ENCODE measurements around the gene PLEKHA7.

PLEKHA7 gene

DNA sequence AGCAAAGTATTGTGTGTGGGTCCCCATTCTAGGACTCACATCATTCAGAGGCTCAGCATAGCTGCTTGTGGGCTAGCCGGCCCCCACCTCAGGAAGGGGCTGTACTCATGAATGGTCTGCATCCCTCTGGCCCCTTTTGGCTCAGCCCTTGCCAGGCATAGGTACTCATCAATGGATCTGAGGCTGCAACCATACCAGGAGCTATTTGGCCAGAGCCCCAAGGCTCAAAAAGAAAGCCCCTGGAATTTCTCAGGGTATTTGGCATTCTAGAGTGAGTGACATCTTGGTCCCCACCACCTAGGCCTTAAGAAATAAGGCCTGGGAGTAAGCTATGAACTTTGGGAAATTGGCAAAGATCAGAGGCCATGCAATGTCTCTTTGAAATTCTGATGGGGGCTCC is 38.3 kb downstream of the PLEKHA7 start:
- DNase-seq (ENCODE audit: low read depth in 1 of 2, low spot score in 1 of 2), result no peak
- no peak for TF ChIP-seq POLR2AphosphoS5 (IDR thresholded peaks at IDR 0.05; ENCODE audit: low read depth)
- TF ChIP-seq, protein P1, sequence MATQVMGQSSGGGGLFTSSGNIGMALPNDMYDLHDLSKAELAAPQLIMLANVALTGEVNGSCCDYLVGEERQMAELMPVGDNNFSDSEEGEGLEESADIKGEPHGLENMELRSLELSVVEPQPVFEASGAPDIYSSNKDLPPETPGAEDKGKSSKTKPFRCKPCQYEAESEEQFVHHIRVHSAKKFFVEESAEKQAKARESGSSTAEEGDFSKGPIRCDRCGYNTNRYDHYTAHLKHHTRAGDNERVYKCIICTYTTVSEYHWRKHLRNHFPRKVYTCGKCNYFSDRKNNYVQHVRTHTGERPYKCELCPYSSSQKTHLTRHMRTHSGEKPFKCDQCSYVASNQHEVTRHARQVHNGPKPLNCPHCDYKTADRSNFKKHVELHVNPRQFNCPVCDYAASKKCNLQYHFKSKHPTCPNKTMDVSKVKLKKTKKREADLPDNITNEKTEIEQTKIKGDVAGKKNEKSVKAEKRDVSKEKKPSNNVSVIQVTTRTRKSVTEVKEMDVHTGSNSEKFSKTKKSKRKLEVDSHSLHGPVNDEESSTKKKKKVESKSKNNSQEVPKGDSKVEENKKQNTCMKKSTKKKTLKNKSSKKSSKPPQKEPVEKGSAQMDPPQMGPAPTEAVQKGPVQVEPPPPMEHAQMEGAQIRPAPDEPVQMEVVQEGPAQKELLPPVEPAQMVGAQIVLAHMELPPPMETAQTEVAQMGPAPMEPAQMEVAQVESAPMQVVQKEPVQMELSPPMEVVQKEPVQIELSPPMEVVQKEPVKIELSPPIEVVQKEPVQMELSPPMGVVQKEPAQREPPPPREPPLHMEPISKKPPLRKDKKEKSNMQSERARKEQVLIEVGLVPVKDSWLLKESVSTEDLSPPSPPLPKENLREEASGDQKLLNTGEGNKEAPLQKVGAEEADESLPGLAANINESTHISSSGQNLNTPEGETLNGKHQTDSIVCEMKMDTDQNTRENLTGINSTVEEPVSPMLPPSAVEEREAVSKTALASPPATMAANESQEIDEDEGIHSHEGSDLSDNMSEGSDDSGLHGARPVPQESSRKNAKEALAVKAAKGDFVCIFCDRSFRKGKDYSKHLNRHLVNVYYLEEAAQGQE (IDR thresholded peaks at IDR 0.05; ENCODE audit: insufficient replicate concordance, low read depth), result no peak
- TF ChIP-seq, protein P2, sequence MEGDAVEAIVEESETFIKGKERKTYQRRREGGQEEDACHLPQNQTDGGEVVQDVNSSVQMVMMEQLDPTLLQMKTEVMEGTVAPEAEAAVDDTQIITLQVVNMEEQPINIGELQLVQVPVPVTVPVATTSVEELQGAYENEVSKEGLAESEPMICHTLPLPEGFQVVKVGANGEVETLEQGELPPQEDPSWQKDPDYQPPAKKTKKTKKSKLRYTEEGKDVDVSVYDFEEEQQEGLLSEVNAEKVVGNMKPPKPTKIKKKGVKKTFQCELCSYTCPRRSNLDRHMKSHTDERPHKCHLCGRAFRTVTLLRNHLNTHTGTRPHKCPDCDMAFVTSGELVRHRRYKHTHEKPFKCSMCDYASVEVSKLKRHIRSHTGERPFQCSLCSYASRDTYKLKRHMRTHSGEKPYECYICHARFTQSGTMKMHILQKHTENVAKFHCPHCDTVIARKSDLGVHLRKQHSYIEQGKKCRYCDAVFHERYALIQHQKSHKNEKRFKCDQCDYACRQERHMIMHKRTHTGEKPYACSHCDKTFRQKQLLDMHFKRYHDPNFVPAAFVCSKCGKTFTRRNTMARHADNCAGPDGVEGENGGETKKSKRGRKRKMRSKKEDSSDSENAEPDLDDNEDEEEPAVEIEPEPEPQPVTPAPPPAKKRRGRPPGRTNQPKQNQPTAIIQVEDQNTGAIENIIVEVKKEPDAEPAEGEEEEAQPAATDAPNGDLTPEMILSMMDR (IDR thresholded peaks at IDR 0.05; ENCODE audit: insufficient read depth, low read length), result no peak
- TF ChIP-seq GABPA (IDR thresholded peaks at IDR 0.05; ENCODE audit: low read depth), result no peak
- TF ChIP-seq SPI1 (IDR thresholded peaks at IDR 0.05; ENCODE audit: borderline replicate concordance, low read depth), result no peak
- H3K27me3 ChIP-seq (ENCODE audit: insufficient read depth, poor library complexity, severe bottlenecking), result peaks cover 18% of the 10 kb centered on the region
- no peak overlapping the region for H3K27ac ChIP-seq (replicated peaks)
- H3K4me3 ChIP-seq (replicated peaks; ENCODE audit: insufficient read depth, low read length), result no peak overlapping the region

DNA sequence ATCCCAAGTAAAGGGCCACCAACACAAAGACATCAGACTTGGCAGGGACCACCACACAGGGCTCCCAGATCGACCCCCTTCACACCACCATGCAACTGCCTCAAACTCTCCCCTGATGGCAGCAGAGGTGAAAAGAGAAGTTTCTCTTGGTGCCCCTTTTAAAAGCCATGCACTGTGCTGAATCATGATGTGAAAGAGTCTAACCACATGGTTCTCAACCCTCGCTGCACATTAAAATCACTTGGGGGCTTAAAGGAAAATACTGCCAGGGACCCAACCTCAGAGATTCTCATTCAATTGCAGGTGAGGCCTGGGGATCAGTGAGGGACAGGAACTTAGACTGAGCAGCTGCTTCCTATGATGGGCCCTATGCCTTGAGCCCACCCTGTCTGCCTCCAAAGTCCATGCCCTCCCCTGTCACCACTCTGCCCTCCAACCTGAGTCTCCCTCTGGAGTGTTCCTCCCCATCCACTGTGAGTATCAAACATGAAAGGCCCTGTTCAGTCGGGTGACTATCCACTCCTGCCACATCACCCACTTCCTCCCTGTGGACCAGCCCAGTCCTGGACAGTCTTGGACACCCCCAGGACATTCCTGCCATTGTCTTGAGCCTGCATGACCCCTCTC is 40.8 kb downstream of the PLEKHA7 start:
- Histone ChIP-seq H3K27me3 (ENCODE audit: insufficient read depth, poor library complexity, severe bottlenecking) (peaks cover 18% of the 10 kb centered on the region), H3K4me3 (replicated peaks; ENCODE audit: insufficient read depth, low read length) (no peak overlapping the region), H3K27ac (replicated peaks) (no peak overlapping the region)
- TF ChIP-seq, protein P1 (IDR thresholded peaks at IDR 0.05; ENCODE audit: insufficient replicate concordance, low read depth), result no peak
- TF ChIP-seq GABPA (IDR thresholded peaks at IDR 0.05; ENCODE audit: low read depth), result no peak
- TF ChIP-seq, protein P2 (IDR thresholded peaks at IDR 0.05; ENCODE audit: insufficient read depth, low read length), result no peak
- TF ChIP-seq SPI1 (IDR thresholded peaks at IDR 0.05; ENCODE audit: borderline replicate concordance, low read depth), result no peak
- no peak for TF ChIP-seq POLR2AphosphoS5 (IDR thresholded peaks at IDR 0.05; ENCODE audit: low read depth)
- no peak for DNase-seq (ENCODE audit: low read depth in 1 of 2, low spot score in 1 of 2)

DNA sequence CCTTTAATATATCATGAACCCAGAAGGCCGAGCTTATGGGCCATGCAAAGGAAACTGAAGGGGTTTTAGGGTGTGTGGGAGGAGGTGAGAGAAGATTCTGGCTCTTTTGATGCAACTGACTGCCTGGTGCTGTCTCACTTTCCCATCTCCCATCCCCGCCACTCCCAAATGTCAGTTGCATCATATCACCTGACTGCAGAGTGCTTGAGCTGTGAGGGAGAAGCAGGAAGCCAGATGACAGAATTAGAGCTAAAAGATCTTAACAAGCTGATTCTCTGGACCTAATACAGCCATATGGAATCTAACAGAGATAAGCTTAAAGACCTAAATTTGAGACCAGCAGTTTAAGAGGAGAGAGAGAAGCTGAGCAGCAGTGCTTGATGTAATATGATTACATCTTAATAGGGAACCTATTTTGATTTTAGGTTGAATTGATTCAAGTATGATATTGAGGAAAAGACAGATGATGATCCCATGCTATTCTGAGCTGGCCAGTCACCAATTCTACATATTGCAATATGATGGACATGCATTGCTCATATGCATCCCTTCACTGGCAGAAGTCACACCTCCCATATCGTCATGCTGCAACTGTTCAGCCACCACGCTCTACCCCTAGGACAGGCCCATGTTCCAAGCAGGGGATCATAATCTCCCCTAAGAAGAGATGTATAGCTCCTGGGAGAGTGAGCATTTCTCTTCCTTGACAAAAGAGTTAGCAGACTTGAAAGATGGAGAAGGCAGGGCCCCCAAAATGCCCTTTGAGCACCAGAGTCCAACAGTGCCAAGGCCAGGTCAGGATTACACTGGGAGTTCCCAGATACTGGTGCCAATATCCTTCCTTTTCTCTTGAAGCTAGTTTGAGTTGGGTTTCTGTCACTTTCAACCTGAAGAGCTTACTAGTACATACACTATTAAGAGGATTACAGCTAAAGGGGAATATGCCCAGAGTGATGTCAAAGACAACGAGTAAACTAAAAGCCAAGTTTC is 44.9 kb downstream of the PLEKHA7 start:
- Histone ChIP-seq H3K27ac (replicated peaks) (no peak overlapping the region), H3K27me3 (ENCODE audit: insufficient read depth, poor library complexity, severe bottlenecking) (peaks cover 2% of the 10 kb centered on the region), H3K4me3 (replicated peaks; ENCODE audit: insufficient read depth, low read length) (no peak overlapping the region)
- no peak for DNase-seq (ENCODE audit: low read depth in 1 of 2, low spot score in 1 of 2)
- no peak for TF ChIP-seq GABPA (IDR thresholded peaks at IDR 0.05; ENCODE audit: low read depth)
- no peak for TF ChIP-seq POLR2AphosphoS5 (IDR thresholded peaks at IDR 0.05; ENCODE audit: low read depth)
- TF ChIP-seq, protein P1 (IDR thresholded peaks at IDR 0.05; ENCODE audit: insufficient replicate concordance, low read depth), result no peak
- TF ChIP-seq, protein P2 (IDR thresholded peaks at IDR 0.05; ENCODE audit: insufficient read depth, low read length), result no peak
- no peak for TF ChIP-seq SPI1 (IDR thresholded peaks at IDR 0.05; ENCODE audit: borderline replicate concordance, low read depth)
